ENCODE results near the gene PRR20E.
"Not testable (repeated sequence)": the region's sequence is repeated elsewhere in the genome, so short reads cannot be mapped to it uniquely, and the experiment has no call there.

PRR20E gene

DNA sequence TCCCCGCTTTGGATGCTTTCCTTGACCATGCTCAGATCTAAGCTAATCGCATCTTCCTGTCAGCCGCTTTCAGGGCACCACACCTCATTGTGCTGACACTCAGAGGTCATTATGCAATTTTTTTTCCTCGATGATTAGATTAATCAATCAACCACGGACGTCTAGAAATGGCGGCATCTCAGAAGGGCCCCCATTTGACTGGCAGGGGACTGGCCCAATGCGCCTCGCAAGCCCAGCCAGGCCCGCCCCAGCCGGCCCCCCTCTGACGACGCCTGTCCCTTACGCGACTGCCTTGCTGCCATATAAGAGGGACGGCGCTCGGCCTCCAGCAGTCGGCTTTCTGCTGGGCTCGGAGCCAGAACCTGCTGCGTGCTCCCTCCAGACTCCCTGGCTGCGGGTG is at the start of gene PRR20E:
Gene PRR20E (plus strand): TSS at position 301 of the 400 bp plus-strand sequence. CDS start 387 bp downstream, outside the sequence.
- DNase-seq = not testable (repeated sequence)

- no peak for DNase-seq
Observed at GRCh38 chr13:57123681-57124080, 43.3 kb upstream of the PRR20E start.

DNA sequence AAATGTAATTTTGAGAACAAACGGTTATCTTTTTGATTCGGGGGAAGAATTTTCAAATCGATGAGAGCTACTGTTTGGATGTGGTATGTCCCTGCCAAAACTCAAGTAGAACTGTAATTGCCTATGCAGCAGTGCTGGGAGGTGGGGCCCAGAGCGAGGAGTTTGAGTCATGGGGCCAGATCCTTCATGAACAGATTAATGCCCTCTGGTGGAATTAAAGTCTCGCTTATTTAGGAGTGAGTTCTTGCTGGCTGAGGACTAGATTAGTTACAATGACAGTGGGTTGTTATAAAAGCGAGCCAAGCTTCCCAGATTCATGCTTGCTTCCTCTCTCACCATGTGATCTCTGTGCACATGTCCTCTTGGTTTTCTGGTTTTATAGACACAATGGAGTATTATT is 38.1 kb upstream of the PRR20E start:
- no peak for DNase-seq

- DNase-seq = no peak
Observed at GRCh38 chr13:57136093-57136492, 30.9 kb upstream of the PRR20E start.

GRCh38 chr13:57137585-57137984 is 29.4 kb upstream of the PRR20E start:
- DNase-seq = no peak

DNA sequence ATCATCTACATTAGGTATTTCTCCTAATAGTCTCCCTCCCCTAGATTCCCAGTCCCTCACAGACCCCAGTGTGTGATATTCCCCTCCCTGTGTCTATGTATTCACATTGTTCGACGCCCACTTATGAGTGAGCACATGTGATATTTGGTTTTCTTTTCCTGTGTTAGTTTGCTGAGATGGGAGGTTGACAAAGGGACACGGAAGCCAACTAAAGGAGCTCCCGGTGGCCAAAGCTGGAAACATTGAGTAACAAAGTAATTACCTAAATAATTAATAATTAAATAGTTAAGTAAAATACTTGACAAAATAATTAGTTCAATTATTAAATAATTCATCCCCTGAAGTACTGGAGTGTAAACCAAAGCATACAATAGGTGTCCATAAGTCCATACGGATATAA is 28.0 kb upstream of the PRR20E start:
- no peak for DNase-seq

DNA sequence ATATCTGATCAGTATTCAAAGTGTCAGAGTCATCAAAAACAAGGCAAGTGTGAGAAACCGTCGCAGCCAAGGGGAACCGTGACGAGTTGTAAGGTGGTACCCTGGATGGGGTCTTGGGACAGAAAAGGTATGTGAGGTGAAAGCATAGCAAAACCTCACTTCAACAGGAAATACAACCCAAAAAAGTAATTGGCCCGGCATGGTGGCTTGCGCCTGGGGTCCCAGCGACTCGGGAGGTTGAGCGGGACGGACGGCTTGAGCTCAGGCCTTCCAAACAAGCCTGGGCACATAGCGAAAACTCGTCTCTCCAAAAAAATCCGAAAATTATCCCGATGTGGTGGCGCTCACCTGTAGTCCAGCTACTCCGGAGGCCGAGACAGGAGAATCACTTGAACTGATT is 27.2 kb upstream of the PRR20E start:
- DNase-seq = not testable (repeated sequence)

DNA sequence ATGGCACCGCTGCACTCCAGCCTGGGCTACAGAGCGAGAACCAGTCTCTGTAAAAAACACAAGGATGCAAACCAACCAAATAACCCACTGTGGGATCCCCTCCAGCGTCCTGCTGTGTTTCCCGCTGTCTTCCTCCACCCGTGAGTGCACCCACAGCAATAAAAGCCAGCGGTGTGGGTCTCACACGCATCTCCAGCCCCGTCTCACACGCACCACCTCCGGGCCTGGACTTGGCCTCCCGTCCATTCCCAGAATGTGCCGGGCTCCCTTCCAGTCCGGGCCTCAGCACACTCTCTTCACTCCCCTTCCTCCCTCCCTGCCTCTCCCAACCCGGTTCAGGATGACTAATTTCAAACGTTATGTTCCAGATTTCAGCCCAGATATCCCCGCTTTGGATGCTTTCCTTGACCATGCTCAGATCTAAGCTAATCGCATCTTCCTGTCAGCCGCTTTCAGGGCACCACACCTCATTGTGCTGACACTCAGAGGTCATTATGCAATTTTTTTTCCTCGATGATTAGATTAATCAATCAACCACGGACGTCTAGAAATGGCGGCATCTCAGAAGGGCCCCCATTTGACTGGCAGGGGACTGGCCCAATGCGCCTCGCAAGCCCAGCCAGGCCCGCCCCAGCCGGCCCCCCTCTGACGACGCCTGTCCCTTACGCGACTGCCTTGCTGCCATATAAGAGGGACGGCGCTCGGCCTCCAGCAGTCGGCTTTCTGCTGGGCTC is 26.6 kb upstream of the PRR20E start, which contains the start of gene PRR20A:
Gene PRR20A (plus strand): TSS at position 684 of the 734 bp plus-strand sequence. CDS start 387 bp downstream, outside the sequence.
- DNase-seq = not testable (repeated sequence)

DNA sequence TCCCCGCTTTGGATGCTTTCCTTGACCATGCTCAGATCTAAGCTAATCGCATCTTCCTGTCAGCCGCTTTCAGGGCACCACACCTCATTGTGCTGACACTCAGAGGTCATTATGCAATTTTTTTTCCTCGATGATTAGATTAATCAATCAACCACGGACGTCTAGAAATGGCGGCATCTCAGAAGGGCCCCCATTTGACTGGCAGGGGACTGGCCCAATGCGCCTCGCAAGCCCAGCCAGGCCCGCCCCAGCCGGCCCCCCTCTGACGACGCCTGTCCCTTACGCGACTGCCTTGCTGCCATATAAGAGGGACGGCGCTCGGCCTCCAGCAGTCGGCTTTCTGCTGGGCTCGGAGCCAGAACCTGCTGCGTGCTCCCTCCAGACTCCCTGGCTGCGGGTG is 19.8 kb upstream of the PRR20E start, which contains the start of gene PRR20B:
Gene PRR20B (plus strand): TSS at position 301 of the 400 bp plus-strand sequence. CDS start 387 bp downstream, outside the sequence.
- DNase-seq = not testable (repeated sequence)

DNA sequence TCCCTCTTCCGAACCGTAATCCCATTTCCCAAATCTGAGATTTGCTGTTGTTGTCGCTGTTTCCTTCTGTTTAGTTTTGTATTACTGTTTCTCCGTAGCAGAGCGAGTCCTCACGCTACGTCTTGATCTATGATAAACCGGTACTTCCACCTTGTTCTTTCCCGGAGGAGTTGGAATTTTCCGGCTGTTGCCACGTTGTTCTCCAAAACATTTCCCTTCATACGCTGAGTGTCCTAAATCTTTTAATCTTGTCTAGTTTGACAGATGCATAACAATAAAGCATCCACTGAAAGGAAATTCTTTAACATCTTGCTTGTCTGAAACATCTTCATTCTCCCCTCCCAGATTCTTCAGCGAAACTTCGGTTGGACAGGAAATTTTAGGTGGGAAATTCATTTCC is 18.9 kb upstream of the PRR20E start:
- DNase-seq = not testable (repeated sequence)

- not testable (repeated sequence) for DNase-seq
Observed at GRCh38 chr13:57153761-57154160, 13.2 kb upstream of the PRR20E start, which contains the start of gene PRR20C. PRR20C (plus strand) TSS chr13:57154061; CDS start chr13:57154448, 387 bp downstream.

- DNase-seq = not testable (repeated sequence)
Observed at GRCh38 chr13:57160332-57160731, 6.7 kb upstream of the PRR20E start, which contains the start of gene PRR20D. PRR20D (plus strand) TSS chr13:57160632; CDS start chr13:57161019, 387 bp downstream.

DNA sequence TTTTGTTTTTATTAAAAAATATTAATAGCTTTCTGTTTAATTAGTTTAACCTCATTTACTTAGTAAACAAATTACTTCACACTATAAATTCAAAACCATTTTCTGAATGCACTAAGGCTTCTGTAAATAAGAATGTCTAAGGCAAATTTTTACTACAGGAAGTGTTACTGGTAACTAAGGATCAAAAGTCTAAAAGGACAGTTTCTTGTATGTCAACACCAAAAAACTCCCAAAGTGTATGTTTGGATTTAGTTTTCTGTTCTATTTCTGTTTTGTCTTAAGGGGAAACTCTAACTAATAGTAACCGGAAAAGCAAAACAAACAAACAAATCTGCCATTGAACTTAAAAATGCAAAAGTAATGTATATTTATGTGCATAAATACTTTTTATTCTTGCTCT is 24.7 kb downstream of the PRR20E start:
- DNase-seq = no peak

- DNase-seq = no peak
Observed at GRCh38 chr13:57212989-57213388, 46.0 kb downstream of the PRR20E start.

Measured in MV-4-11 (cell line).